PC-9 (cell line): ENCODE results near the gene AQR. TPM values are rescaled to one million over a fixed set of nuclear protein-coding genes. Genes with fewer than 3 reads are reported as not detected.

Source experiments
- BruUV-seq: library from RNA; stranded (reverse); fragments of 400-500 nt; replicated peaks from 2 replicates; lab custom pipeline; 2021; lab: Mats Ljungman, UMichigan
- CTCF ChIA-PET: fragments of 300-600 bp; sonication (Branson Sonifier 250); formaldehyde crosslinking; loops from one replicate; lab custom pipeline; 2022; ENCODE audit warnings: antibody characterized with exemption; lab: Charles Lee
- POLR2A ChIA-PET: fragments of 300-600 bp; sonication (Branson Sonifier 250); formaldehyde crosslinking; loops from one replicate; lab custom pipeline; 2022; ENCODE audit warnings: antibody characterized with exemption; ENCODE audit not compliant: unreplicated experiment; lab: Charles Lee
- DNase-seq, 2 experiments: peaks; one replicate each; pipeline versions ENCODE4 v3.0.0 to v3.0.0-alpha.2; 2015 to 2022; ENCODE audit warnings: mixed read lengths in 1 of 2
- H2AFZ ChIP-seq: fragments of 200-600 bp; sonication (generic); 2 replicates; pipeline ENCODE4 v1.8.1; 2017; ENCODE audit warnings: antibody characterized with exemption
- H3F3A ChIP-seq: fragments of 200-600 bp; sonication (generic); 2 replicates; pipeline ENCODE4 v1.8.1; 2017; ENCODE audit warnings: antibody characterized with exemption, mild to moderate bottlenecking, low read depth; ENCODE audit not compliant: insufficient read depth
- H3K27ac ChIP-seq: fragments of 200-600 bp; sonication (generic); 2 replicates; pipeline ENCODE4 v1.6.1; 2016; ENCODE audit warnings: mixed run types
- H3K27me3 ChIP-seq: fragments of 200-600 bp; sonication (generic); 2 replicates; pipeline ENCODE4 v1.6.1; 2016; ENCODE audit warnings: low read depth, mixed run types; ENCODE audit not compliant: insufficient read depth
- H3K36me3 ChIP-seq: fragments of 200-600 bp; sonication (generic); 2 replicates; pipeline ENCODE4 v1.6.1; 2016; ENCODE audit warnings: low read depth, mixed run types
- H3K4me1 ChIP-seq: fragments of 200-600 bp; sonication (generic); replicated peaks from 2 replicates; pipeline ENCODE4 v1.6.1; 2016; ENCODE audit warnings: mixed run types; ENCODE audit not compliant: insufficient read depth
- H3K4me2 ChIP-seq: fragments of 200-600 bp; sonication (generic); 2 replicates; pipeline ENCODE4 v1.6.1; 2017; ENCODE audit warnings: mixed run types
- H3K4me3 ChIP-seq: fragments of 200-600 bp; sonication (generic); 2 replicates; pipeline ENCODE4 v1.6.1; 2016; ENCODE audit warnings: mixed run types
- H3K79me2 ChIP-seq: fragments of 200-600 bp; sonication (generic); 2 replicates; pipeline ENCODE4 v1.6.1; 2017; ENCODE audit warnings: low read depth, mixed run types
- H3K9me2 ChIP-seq: fragments of 200-600 bp; sonication (generic); 2 replicates; pipeline ENCODE4 v1.8.1; 2017; ENCODE audit warnings: mild to moderate bottlenecking; ENCODE audit not compliant: insufficient read depth
- H3K9me3 ChIP-seq: fragments of 200-600 bp; sonication (generic); 2 replicates; pipeline ENCODE4 v1.8.1; 2016; ENCODE audit warnings: low read depth; ENCODE audit not compliant: insufficient read depth
- H4K20me1 ChIP-seq: fragments of 200-600 bp; sonication (generic); 2 replicates; pipeline ENCODE4 v1.8.1; 2017; ENCODE audit not compliant: insufficient read depth
- CTCF ChIP-seq: fragments of 200-600 bp; sonication (generic); conservative IDR thresholded peaks from 2 replicates; pipeline ENCODE4 v1.6.1; 2017; ENCODE audit warnings: mixed run types, antibody characterized with exemption, mild to moderate bottlenecking, moderate library complexity
- EZH2 ChIP-seq: fragments of 200-600 bp; sonication (generic); IDR thresholded peaks from 2 replicates; pipeline ENCODE4 v1.8.0; 2017; ENCODE audit warnings: antibody characterized with exemption, low read depth
- intact Hi-C: fragments of 100-400 bp; cut with micrococcal nuclease; formaldehyde crosslinking; loops from one replicate; pipeline ENCODE4 v1.10.0; 2022; ENCODE audit not compliant: unreplicated experiment
- total RNA-seq: library from RNA; stranded (reverse); gene quantifications from 2 replicates; pipeline ENCODE4 v1.2.3, GENCODE V29; 2021

Gene AQR
- total RNA-seq, 1 experiment from 2014 or later, result 33.6 TPM

GRCh38 chr15:34993877-34994276 is 24.3 kb upstream of the AQR start:
- H3F3A ChIP-seq, result peaks cover 12% of the 10 kb centered on the region; the same call in 1 of the 2 replicates
- no peaks in the 10 kb centered on the region for H3K79me2 ChIP-seq
- no peaks in the 10 kb centered on the region for H4K20me1 ChIP-seq
- peaks cover 35% of the 10 kb centered on the region for H3K4me1 ChIP-seq
- no peaks in the 10 kb centered on the region for H3K27me3 ChIP-seq
- H2AFZ ChIP-seq, result no peak overlapping the region
- ChIA-PET POLR2A (interaction anchor here (0.6 kb wide), 1 partner anchor 17 kb away, joined by 4 read pairs; no protein-coding TSS in a partner anchor), CTCF (no interaction called here)
- TF ChIP-seq CTCF (no peak), EZH2 (no peak)
- no peak for DNase-seq
- peak overlapping the region; percentile 75 for H3K27ac ChIP-seq
- intact Hi-C loops, result no loop called here
- no peaks in the 10 kb centered on the region for H3K36me3 ChIP-seq
- peak overlapping the region; percentile 60 for H3K4me2 ChIP-seq
- no peaks in the 10 kb centered on the region for H3K9me2 ChIP-seq
- no peaks in the 10 kb centered on the region for H3K9me3 ChIP-seq
- BruUV-seq, result no TSS peak
- no peak overlapping the region for H3K4me3 ChIP-seq

- Histone ChIP-seq H3K4me3 (no peak overlapping the region; the same call in 1 of the 2 replicates), H3K9me3 (no peaks in the 10 kb centered on the region), H3K79me2 (no peaks in the 10 kb centered on the region), H3K4me1 (peaks cover 37% of the 10 kb centered on the region), H2AFZ (no peak overlapping the region), H3K4me2 (peak overlapping the region; percentile 60), H3K9me2 (no peaks in the 10 kb centered on the region), H3F3A (peaks cover 14% of the 10 kb centered on the region; the same call in 1 of the 2 replicates), H3K27me3 (no peaks in the 10 kb centered on the region), H3K27ac (peak overlapping the region; percentile 75), H3K36me3 (no peaks in the 10 kb centered on the region), H4K20me1 (no peaks in the 10 kb centered on the region)
- ChIA-PET CTCF (no interaction called here), POLR2A (interaction anchor here (0.6 kb wide), 1 partner anchor 17 kb away, joined by 4 read pairs; no protein-coding TSS in a partner anchor)
- peak in 1 of 2 experiments; percentile 73 for DNase-seq
- TF ChIP-seq EZH2, result no peak
- TF ChIP-seq CTCF, result no peak
- intact Hi-C loops, result no loop called here
- no TSS peak for BruUV-seq
These were observed 23.9 kb upstream of the AQR start for GRCh38 chr15:34993412-34993811.

- CTCF ChIA-PET, result interaction anchor here (1.1 to 1.7 kb wide), 2 partner anchors 19 to 32 kb away, joined by 4 to 7 read pairs; partner anchors contain the start of gene AQR
- peak; percentile 53 to 74 for DNase-seq
- Histone ChIP-seq H4K20me1 (peaks cover 14% of the 10 kb centered on the region), H3K4me2 (peak within 1 kb of the TSS; percentile 96), H3K36me3 (peaks cover 4% of the 10 kb centered on the region; the same call in 1 of the 2 replicates), H2AFZ (peak within 1 kb of the TSS; percentile 98), H3K27me3 (no peaks in the 10 kb centered on the region), H3K4me3 (peak within 1 kb of the TSS; percentile 93), H3K9me3 (no peaks in the 10 kb centered on the region), H3K9me2 (no peaks in the 10 kb centered on the region), H3K4me1 (peaks cover 45% of the 10 kb centered on the region), H3K27ac (peak within 1 kb of the TSS; percentile 79), H3K79me2 (peaks cover 45% of the 10 kb centered on the region), H3F3A (peaks cover 14% of the 10 kb centered on the region; the same call in 1 of the 2 replicates)
- intact Hi-C loops, result loop anchor here (1.0 to 5.0 kb wide), 3 partner anchors 19 to 89 kb away; partner anchors contain the start of gene AQR
- TSS peak; percentile 77 for BruUV-seq
- TF ChIP-seq EZH2, result no peak
- TF ChIP-seq CTCF, result no peak
- POLR2A ChIA-PET, result interaction anchor here (0.5 to 2.0 kb wide), 6 partner anchors 12 to 1343 kb away, joined by 3 to 24 read pairs (median 8); partner anchors contain the start of gene AQR
These were observed 18.7 kb upstream of the AQR start, which contains the start of gene ZNF770 for GRCh38 chr15:34988027-34988902. Gene ZNF770 (minus strand): TSS chr15:34988287. CDS start chr15:34983434, 4,853 bp downstream.
